ENCODE results near the gene ATP6V1G3.
"Not testable (repeated sequence)": the region's sequence is repeated elsewhere in the genome, so short reads cannot be mapped to it uniquely, and the experiment has no call there.

The ATP6V1G3 gene, protein sequence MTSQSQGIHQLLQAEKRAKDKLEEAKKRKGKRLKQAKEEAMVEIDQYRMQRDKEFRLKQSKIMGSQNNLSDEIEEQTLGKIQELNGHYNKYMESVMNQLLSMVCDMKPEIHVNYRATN

DNA sequence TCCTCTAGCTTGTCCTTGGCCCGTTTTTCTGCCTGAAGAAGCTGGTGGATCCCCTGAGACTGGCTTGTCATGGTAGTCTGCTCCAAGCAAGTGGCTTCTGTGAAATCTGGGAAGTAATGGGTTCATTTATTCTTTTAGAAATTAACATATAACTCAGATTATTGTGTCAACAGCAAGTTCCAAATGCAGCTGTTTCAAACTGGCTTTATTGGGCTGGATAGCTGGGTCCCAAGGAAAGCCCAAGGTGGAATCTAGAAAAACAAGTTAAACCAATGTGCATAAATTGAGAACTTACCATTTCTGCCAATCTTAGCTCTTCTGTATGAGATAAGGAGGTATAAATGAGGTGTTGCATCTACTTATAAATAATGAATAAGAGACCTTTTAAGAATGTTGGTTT is at the start of gene ATP6V1G3:
Gene ATP6V1G3 (minus strand): TSS at position 101 of the 400 bp plus-strand sequence. CDS start 30 bp downstream, at position 71.
- in situ Hi-C loops (cut with MboI; ENCODE audit: low sequenced_read_pairs): no loop called here

DNA sequence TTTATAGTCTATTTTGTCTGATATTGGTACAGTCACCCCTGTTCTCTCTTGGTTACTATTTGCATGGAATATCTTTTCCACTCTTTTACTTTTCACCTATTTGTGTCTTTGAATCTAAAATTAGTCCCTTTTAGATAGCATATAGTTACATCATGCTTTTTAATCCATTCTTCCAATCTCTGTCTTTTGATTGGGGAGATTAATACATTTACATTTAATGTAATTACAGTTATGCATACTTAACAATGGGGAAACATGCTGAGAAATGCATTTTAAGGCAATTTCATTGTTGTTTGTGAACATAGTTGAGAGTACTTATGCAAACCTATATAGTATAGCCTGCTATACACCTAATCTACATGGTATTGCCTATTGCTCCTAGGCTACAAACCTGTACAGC is 48.4 kb upstream of the ATP6V1G3 start:
- in situ Hi-C loops (cut with MboI; ENCODE audit: low sequenced_read_pairs): no loop called here

DNA sequence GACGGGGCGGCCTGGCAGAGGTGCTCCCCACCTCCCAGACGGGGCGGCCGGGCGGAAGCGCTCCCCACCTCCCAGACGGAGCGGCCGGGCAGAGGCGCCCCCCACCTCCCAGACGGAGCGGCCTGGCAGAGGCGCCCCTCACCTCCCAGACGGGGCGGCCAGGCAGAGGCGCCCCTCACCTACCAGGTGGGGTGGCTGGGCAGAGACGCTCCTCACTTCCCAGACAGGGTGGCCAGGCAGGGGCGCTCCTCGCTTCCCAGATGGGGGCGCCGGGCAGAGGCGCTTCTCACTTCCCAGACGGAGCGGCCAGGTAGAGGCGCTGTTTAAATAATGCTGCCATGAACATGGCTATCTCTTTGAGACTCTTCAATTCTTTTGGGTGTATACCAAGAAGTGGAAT is 43.7 kb upstream of the ATP6V1G3 start:
- in situ Hi-C loops (cut with MboI; ENCODE audit: low sequenced_read_pairs): no loop called here

DNA sequence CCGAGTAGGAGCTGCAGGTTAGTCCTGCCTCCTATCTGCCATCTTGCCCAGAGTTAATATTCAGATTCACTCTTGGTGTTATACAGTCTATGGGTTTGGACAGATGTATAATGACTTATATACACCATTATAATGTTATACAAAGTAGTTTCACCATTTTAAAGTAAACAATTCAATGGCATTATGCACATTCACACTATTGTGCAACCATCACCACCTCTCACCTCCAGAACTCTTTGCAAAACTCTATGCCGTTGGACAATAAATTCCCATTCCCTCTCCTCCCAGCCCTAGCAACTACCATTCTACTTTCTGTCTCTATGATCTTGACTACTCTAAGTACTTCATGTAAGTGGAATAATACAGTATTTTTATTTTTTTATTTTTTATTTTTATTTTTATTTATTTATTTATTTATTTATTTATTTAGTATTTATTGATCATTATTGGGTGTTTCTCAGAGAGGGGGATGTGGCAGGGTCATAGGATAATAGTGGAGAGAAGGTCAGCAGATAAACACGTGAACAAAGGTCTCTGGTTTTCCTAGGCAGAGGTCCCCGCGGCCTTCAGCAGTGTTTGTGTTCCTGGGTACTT is 42.8 kb upstream of the ATP6V1G3 start:
- in situ Hi-C loops (cut with MboI; ENCODE audit: low sequenced_read_pairs): not testable (repeated sequence)

DNA sequence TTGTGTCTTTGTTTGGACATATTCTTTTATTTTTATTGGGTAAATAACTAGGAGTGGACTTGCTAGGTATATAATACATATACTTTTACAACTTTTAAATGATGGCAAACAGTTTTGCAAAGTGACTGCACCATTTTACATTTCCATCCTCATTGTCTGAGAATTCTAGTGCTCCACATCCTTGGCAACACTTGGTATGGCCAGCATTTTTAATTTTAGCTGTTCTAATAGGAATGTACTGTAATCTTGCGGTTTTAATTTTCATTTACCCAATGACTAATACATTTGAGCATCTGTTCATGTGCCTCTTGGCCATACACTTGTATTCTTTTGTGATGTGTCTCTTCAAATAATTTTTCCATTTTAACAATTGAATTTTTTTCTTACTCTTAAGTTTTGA is 37.0 kb upstream of the ATP6V1G3 start:
- in situ Hi-C loops (cut with MboI; ENCODE audit: low sequenced_read_pairs): no loop called here

DNA sequence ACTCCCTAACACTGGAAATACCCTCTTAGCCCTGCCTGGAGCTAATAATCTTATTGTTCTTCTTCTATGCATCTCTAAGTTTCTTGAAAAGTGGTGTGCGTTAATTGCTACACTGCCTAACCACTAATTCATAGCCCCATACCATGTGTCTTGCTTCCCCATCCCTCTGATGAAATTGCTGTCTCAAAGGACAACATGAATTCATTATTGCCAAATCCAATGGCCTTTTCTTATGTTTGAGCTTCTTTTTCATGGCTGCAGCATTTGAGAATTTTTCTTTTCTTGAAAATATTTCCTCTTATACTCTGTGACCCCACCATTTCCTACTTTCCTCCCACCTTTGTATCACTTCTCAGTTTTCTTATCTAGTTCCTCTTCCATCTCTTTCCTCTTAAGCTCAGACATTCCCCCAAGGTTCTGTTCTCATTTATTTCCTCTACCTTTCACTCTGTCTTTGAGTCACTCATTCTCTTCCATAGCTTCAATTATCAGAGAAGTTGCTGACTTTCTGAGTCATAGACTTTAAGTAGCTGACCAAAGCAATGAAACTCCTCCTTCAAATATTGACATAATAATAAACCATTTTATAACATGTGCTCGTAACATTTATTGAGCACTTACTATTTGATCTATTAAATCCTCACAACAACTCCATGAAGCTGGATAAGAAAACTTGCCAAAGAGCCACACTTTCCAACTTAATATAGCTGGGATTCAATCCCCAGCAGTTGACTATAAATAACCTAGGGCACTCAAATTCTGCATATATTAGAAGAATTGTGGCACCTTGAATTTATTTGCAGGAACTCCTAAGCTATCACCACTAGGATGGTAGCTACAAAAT is 35.5 kb upstream of the ATP6V1G3 start:
- in situ Hi-C loops (cut with MboI; ENCODE audit: low sequenced_read_pairs): no loop called here

DNA sequence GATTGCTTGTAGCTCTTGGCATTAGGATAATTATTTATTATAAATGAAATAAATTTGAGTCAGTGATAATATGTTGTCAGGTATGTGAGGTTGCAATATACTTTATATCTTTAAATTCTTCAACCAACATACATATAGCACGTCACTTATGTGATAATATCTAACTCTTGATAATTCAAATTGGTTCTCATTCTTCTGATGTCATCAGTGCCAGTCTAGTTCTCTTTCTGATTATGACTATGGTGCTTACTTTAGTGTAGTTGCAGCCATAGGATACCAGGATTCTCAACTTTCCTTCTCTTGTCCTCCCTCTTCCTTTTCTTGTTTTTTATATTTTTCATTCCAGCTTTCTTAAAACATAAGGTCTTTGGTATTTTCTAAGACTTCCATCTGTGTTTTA is 34.8 kb upstream of the ATP6V1G3 start:
- in situ Hi-C loops (cut with MboI; ENCODE audit: low sequenced_read_pairs): no loop called here

DNA sequence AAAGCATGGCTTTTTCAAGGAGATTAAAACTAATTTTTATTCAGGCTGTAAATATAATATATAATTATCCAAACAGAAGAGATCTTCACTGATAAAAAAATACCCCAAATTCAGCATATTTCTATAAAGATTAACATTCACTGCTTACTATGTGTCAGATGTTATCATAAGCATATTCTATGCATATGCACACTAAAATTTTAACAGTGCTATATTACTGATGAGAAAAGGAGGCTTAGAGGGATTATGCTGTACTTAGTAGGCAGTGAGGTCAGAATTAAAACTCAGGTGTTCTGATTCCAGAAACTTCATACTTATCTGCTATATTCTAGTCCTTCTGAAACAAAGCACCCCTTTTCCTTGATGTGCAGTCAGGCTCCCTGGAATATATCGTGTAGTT is 33.8 kb upstream of the ATP6V1G3 start:
- in situ Hi-C loops (cut with MboI; ENCODE audit: low sequenced_read_pairs): no loop called here

DNA sequence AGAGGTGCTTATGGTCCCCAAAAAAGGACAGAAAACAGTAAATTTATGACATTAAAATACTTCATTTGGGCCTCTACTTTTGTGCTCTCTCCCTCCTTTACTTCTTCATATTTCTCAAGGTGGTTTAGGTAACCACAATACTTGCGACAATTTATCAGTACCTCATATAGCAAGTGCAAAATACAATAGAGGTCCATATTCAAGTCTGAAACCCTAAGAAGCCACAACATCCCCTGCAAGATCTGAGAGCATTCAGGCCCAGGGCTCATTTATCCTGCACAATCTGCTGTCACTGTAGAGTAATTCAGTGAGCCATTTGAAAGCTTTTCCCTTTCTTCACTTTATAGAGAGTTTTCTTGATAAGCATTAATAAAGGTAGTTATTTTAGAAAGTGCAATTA is 24.2 kb upstream of the ATP6V1G3 start:
- in situ Hi-C loops (cut with MboI; ENCODE audit: low sequenced_read_pairs): no loop called here

DNA sequence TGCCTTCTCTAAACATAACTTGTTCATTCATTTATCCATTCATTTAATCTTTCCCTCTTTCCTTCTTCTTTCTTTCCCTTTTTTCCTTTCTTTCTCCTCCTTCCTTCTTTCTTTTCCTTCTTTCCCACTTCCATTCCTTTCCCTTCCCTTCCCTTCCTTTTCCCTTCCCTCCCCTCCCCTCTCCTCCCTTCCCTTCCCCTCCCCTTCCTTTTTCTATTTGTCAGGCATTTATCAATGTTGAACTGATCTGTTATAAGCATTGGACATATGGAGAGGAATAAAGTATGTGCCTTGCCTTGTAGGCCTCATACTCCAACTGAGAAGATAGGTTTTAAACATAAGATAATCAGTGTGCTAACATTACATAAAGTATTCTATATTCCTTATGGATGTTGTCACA is 23.7 kb upstream of the ATP6V1G3 start:
- in situ Hi-C loops (cut with MboI; ENCODE audit: low sequenced_read_pairs): no loop called here

DNA sequence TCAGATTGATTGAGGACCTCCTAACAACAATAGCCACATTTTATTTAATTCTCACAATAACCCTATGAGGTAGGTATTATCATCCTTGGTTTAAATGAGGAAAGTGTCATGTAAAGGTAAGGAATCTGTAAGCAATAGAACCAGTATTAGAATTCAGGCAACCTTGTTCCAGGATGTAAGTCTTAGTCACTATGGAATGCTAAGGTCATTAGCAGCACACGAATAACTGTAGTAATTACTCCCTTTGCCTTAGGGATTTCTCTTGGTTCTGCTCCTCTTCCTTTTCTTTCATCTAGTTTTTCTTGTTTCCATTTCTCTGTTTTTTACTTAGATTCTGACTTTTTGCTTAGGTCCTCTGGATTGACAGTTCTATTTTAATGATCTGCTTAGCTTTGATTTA is 23.1 kb upstream of the ATP6V1G3 start:
- in situ Hi-C loops (cut with MboI; ENCODE audit: low sequenced_read_pairs): no loop called here

DNA sequence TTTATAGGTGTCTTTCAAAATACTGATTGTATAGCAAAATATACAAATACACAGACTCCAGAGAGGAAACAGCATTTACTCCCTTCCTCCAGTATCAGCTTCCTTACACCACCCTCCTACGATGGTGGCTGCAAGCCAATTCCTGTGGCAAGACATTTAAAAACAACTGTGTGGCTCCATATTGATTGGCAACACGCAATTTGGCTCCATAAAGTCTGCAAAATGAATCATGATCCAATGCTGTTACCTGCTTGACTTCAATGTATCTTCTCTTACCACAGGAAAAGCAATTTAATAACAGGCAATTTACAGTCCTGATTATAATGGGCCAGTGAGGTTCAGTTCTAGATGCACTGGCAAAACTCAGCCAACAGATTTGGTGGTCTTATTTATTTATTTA is 19.7 kb upstream of the ATP6V1G3 start:
- in situ Hi-C loops (cut with MboI; ENCODE audit: low sequenced_read_pairs): no loop called here

DNA sequence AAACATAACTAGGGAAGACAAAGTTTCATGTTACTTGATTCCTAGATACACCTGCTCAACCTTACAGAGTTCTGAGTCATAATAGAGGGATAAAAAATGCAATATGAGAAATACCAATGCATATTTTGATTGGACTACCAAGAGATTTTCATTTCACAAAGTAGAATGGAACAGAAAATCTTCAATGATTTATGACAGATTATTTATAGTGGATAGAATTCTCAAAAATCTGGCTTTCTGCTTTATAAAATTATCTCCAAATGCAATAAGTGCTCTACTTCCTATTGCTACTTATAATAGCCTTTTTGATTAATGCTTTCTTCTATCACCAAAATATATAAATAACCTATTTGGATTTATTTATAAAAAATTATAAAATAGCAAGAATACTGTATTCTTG is 18.9 kb upstream of the ATP6V1G3 start:
- in situ Hi-C loops (cut with MboI; ENCODE audit: low sequenced_read_pairs): no loop called here

DNA sequence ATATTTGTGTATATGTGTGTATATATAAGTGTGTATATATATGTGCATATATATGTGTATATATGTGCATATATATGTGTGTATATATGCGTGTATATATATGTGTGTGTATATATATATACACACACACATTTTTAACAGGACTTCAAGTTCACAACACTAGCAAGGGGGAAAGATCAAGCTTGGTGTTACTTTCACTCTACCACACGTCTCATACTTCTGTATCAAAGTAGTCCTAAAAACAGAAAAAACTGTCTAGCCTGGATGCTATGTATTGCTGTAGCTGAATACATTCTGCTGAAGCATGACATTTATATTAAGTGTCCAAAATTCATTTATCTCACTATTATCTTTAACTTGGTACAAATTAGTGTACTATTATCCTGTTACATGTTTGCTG is 17.9 kb upstream of the ATP6V1G3 start:
- in situ Hi-C loops (cut with MboI; ENCODE audit: low sequenced_read_pairs): no loop called here

DNA sequence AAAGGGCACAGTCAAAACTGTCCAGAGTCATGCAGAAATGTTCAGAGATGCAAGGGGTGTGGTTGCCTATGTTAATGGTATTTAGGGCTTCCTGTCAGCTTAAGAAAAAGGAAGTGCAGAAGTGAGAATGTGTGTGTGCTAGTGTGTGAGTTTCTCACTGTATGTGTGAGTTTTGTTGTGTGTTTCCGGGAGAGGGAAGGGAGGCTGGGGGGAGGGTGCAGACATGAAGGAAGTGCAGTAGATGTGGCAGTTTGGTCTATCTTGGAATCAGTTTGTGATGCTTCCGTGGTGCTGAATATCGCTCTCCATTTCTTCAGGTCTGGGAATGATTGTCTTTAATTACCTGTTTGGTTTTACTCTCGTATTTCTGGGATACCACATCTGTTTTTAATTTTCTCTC is 16.5 kb upstream of the ATP6V1G3 start:
- in situ Hi-C loops (cut with MboI; ENCODE audit: low sequenced_read_pairs): no loop called here

DNA sequence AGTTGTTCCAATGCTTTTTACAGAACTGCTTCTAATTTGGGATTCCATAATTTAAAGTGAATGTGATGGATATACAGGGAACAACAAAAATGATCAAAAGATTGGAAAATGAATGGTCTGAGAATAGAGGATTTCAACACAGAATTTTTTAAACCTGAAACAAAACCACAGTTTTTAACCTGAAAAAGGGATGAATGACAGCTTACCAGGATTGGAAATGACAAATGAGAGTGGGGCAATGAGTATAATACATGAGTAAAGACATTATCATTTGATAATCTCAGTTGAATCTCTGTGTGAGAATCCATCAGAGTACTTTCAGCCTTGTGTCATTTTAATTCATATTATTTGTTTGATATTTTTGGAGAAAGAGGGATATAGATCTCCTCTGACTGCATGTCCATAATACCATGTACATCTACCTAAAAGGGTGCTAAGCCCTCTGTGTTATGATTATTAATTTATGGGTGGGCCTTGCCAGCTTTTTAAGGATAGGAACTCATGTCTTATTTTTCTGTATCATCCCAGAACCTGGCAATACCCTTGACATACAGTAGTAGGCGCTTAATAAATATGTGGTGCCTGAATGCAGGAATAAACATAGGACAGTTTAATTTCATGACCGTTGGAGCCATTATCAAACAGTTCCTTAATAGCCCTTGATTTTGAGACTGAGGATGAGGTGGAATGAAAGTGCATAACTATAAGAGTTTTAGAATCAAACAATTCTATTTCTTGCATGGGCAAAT is 12.4 kb upstream of the ATP6V1G3 start:
- in situ Hi-C loops (cut with MboI; ENCODE audit: low sequenced_read_pairs): no loop called here

DNA sequence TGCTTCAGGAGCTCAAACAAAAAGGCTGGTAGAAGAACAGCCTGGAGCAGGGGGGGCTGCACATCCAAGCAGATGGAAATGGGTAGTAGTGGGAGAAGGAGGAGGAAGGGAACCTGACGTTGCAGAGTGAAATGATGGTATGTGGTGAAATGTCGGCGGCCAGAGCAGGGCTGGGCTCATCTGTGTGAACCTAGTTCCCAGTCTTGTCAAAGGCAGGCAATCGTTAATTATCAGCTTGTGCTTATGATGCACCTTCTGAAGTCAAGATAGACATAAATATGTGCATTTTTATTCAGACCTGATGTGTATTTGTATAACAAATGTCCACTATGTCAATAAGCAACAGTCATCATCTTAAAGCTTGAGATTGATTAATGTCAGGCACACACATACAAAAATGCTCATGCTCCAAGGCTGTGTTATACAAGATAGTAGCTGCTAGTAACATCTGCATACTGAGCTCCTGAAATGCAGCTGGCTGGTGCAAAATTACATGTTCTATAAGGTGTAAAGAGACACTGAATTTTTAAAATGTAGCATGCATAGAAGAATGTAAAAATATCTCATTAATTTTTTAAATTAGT is 10.6 kb upstream of the ATP6V1G3 start:
- in situ Hi-C loops (cut with MboI; ENCODE audit: low sequenced_read_pairs): no loop called here

DNA sequence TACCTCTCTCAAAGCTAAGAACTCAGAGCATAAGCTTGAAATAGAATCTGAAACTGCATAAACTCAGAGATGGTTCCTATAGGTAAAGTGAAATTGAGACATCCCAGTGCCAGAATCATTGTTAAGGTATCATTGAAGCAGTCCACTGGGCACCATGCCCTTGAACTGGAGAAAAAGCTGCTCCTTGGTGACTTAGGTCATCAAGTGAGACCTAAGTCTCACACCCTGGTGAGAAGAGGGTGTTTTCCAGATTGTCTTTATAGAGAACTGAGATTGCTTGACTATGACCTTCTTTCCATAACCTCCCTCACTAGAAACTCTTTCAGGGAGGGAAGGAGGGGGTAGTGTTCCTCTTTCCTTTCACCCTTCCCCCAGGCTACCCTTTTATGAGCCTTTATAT is 9.4 kb upstream of the ATP6V1G3 start:
- in situ Hi-C loops (cut with MboI; ENCODE audit: low sequenced_read_pairs): no loop called here

DNA sequence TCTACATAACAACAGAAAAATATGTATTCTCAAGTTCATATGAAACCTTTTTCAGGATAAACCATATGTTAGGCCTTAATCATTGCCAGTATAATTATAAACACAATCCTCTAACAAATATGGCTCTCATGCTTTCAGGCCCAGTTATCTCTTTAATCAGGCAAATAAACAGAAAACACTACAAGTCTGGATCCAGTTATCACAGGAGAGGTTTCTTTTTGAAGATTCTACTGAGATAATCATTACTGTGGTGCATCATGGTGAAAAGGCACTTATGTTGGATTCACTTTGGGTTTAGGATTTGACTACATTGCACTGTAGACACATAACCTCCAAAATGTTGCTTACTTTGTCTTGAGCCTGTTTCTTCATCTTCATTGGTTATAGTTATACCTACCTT is 8.4 kb upstream of the ATP6V1G3 start:
- in situ Hi-C loops (cut with MboI; ENCODE audit: low sequenced_read_pairs): no loop called here

DNA sequence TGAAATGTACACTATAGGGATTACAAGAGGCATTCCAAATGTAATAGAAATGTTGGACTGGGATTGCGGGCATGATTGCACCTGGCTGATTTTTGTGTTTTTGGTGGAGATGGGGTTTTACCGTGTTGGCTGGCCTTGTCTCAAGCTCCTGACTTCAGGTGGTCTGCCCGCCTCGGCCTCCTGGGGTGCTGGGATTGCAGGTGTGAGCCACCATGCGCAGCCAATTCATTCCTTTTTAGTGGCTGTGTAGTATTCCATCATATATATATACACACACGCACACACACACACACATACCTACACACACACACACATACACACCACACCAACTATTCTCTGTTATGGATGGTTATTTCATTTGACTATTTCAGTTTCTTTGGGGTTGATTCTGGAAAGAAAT is 4.7 kb upstream of the ATP6V1G3 start:
- in situ Hi-C loops (cut with MboI; ENCODE audit: low sequenced_read_pairs): no loop called here

DNA sequence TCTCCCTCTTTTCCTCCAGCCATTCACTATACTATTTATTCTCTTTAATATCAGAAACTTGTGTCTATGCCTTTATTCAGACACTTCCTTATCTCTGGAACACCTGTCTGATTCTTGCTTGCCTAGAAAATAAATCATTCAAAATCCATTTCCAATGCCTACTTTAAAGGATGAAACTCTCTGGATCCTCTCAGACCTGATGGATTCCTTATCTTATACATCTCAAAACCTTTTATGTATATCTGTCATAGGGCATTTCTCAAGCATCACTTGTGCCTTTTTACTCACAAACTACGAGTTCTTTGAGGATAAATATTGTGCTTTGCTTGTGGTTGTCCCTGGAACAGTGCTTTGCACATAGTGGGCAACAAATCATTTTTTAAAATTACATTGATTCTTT is 3.8 kb upstream of the ATP6V1G3 start:
- in situ Hi-C loops (cut with MboI; ENCODE audit: low sequenced_read_pairs): no loop called here

All from hTERT RPE-1 (cell line).